HUDEP-2 (cell line): Measurements from ENCODE around the gene SORCS2.

Experiments used
- DNase-seq, 76 experiments: peaks; one replicate each; lab custom pipeline; 2025; ENCODE audit not compliant: unreplicated experiment in 76 of 76; lab: John Stamatoyannopoulos, UW

SORCS2 gene

DNA sequence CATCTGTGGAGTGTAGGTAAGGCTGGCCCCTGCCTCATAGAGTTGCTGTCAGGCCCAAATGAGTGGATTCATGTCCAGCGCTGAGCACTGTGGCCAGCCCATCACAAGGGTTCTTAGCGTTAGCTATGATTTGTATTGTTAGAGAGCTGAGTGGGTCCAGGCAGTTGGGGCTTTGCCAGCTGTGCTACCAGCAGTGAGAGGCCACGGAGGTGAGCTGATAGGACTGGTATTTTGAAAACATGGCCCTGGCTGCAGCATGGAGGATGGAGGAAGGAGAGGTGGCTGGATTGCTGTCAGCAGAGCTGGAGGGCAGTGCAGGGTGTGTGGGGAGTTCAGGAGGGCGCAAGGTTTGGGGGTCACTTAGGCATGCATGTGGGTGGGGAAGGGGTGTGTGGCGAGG is 172.6 kb downstream of the SORCS2 start:
- no peak for DNase-seq

DNA sequence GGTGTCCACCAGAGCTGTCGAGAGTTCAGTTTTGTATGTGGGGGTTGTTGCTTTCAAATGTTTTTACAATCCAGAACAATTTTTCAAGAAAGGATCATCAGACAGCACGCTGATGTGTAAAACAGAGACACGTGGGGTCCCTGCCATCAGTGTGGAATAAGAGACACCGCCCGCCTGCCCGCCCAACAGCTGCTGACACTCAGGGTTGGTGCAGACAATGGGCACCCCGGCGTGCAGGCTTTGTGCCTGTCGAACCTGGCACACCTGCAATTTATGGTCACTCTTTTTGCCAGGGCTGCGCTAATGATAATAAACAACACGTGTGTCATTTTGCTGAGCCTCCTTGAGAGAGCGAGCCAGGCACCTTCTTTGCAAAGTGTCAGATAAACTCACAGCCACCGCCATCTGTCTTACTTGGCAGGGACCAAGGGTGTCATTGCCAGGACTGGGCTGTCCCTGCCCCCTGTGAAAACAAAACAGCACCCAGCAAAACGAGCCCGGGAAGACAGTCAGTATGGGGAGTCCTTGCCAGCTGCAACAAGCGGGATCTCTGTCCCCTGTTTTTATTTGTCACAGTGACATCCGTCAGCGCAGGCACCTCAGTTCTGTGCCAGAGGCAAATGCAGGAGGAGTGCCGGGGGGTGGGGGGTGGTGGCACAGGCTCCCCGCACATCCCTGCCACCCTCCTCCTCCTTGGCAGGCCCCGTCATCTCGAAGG is 173.3 kb downstream of the SORCS2 start:
- DNase-seq: no peak

DNA sequence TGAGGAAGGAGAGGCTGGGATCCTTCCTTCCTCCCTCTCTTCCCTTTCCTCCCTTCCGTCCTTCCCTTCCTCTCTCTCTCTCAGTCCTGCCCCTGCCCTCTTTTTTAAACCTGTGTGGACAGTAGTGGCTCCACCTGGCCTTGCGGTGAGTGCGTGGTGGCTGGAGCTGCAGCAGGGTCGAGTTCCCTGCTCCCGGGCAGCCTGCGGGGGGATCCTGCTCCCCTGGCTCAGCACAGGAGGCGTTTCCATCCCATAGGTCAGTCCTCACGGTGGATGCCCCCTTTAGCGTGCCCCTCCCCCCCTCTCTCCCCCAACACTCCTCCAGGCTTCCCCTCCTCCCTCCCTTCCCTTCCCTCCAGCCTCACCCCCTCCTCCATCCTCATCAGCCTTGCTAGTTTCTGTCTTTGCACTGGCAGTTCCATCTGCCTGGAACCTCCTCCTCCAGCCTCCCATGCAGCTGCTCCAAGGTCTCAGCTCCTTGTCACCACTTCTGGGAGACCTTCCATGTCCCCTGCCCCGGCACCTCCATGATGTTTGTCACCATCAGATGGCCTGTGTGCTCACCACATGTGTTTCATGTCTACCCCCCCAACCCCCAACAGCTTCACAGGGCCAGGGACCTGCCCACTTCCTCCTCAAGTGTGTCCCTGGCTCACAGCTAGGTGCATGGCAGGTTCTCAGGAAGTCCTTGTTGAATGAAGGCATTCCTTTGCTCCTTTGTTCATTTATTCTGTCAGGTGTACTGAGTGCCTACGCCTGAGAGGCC is 174.0 kb downstream of the SORCS2 start:
- no peak for DNase-seq

DNA sequence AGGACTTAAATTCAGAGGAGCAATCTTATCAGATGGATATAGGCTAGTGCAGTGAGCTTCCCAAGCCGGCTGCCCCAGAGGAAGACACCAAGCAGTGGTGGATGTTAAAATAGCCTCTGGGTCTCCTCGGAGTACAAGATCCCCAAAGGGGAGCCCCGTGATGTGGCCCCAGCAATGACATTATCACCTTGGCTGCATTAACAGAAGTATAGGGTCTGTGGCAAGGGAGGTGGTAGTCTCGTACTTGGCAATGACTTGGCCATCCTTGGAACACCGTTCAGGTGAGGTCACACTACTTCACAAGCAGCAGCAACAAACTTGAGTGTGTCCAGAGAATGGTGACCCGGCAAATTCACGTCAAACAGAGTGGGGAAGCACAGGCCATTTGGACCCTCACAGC is 174.6 kb downstream of the SORCS2 start:
- DNase-seq: no peak

GRCh38 chr4:7367406-7367805 is 175.1 kb downstream of the SORCS2 start:
- DNase-seq: no peak

- DNase-seq: no peak
These were observed 175.5 kb downstream of the SORCS2 start for GRCh38 chr4:7367864-7368277.

GRCh38 chr4:7368296-7368695 is 176.0 kb downstream of the SORCS2 start:
- DNase-seq: no peak

- no peak for DNase-seq
These were observed 177.2 kb downstream of the SORCS2 start for GRCh38 chr4:7369511-7369910.

GRCh38 chr4:7370038-7370437 is 177.7 kb downstream of the SORCS2 start:
- no peak for DNase-seq

GRCh38 chr4:7371210-7371941 is 179.0 kb downstream of the SORCS2 start:
- no peak for DNase-seq

DNA sequence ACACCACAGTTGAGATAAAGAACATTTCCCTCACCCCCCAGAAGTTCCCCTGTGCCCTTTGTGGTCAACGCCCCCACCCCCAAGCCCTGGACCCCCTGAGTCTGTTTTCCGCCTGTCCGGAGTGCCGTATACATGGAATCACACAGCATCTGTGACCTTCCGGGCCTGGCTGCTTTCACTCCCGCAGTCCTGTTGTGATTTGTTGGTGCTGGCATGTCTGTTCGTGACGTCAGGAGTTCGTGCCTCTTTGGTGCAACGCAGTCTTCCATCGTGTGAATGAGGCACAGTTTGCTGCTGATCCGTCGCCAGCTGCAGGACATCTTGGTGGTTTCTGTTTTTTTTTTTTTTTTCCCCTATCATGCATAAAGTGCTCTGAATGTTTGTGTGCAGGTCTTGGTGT is 180.3 kb downstream of the SORCS2 start:
- DNase-seq: no peak

DNA sequence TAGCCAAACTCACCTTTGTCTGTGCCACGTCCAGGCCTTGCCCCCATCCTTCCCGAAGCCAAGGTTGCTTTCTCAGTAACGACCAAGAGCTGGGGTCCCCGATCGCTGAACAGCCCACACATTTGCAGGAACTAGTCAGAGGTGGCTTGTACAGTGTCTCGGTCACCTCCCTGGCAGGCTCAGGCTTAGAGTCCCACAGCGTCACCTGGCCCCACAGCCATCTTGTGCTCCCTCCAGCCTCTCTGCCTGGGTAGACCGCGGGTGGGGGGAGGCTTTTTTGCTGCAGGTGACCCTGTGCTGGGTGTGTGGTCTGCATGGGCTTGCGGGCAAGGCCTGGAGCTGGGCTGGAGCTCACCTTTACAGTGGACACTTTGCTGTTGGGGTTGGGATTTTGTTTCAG is 182.2 kb downstream of the SORCS2 start:
- no peak for DNase-seq

GRCh38 chr4:7375427-7375826 is 183.1 kb downstream of the SORCS2 start:
- DNase-seq: no peak

DNA sequence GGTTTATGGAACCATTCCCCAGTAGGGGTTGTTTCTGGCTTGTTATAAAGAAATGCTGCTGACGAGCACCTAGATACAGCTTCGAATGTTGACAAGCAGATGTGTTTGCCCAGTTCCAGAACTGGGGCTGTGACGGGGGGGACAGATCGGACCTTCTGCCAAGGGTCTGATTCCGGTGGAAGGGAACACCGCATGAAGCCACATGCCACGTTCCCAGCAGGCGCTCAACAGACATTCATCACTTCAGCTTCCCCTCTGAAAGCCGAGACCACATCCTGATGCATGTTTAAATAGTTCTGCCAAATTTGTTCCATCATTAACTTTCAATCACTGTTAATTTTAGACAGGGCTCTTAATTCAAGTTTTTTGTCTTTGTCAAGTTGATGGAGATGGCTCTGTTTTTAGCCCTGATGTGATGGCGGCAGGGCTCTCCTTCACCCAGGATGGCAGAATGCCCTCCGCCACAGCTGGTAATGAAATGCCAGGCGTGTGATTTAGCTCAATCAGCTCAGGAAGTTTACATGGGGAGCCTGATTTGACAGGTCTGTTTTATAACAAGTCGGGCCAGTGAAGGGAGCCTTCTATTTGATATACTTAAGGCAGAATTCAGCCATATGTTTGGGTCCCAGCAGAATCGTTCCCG is 185.0 kb downstream of the SORCS2 start:
- no peak for DNase-seq

DNA sequence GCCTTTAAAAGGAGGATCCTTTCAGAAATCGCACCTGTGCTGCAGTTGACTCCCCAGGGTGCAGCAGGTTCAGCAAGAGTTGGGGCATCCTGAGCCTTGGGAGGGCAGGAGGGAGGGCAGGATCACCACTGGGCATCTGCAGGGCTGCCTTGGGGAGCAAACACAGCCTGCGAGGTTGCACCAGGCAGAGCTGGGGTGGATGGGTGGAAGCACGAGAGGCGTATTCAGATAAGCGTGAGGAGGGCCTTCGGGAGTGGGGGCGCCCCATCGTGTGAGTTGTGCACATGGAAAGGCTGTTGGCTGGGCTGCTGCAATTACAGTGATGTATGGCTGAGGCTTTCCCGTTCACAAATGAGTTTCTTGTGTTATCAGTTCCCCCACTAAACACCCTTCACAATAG is 186.8 kb downstream of the SORCS2 start:
- no peak for DNase-seq

DNA sequence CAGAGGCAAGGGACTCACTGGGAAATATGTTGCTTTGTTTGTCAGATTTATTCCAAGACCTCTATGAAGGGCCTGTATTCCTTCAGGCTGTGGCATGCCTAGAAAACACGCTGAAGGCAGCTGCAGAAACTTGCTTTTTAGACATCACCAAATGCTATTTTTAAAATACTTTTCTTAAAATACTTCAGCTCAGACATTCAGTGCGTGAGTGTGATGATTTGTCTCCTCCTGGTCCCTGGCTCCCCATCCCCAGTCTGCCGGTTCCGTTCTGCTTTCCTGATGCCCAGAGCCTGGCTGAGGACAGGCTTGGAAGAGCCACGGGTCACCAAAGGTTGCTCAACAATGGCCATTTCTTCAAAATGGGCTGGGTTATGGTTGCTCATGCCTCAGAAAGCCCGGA is 187.4 kb downstream of the SORCS2 start:
- no peak for DNase-seq

GRCh38 chr4:7381221-7381889 is 189.0 kb downstream of the SORCS2 start:
- DNase-seq: no peak

DNA sequence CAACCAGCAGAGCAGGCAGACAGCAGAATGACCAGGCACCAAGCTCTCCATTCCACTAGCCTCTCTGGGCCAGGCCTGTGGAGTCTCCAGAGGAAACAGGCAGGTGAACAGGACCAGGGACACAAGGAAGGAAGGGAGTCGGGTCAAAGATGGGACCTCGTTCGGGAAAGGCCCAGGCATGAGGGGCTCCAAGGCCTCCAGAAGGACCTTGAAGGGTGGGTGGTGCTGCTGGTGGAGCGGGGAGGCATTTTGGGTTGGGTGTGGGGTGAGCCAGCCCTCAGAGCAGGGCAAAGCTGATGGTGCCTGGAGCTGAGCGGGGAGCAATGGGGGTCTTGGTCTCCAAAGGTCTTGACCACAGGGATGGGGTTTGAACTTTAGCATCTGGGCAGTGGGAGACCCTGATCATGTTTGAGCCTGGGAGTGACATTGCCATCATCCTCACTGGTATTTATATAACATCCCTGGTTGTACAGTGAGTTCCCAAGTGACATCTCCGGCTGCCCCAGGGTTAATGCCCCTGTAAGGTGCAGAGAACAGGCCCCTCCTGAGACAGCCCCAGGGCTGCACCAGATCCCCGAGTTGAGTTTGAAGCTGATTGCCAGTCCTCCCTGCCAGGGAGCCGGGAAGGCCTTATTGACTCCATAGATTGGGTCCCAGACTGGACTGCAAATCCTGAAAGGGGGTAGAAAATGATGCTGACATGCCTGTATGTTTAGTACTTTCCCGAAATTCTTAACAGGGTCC is 189.7 kb downstream of the SORCS2 start:
- DNase-seq: no peak

- DNase-seq: no peak
These were observed 190.3 kb downstream of the SORCS2 start for GRCh38 chr4:7382634-7383014.

GRCh38 chr4:7383266-7383665 is 190.9 kb downstream of the SORCS2 start:
- no peak for DNase-seq
